Stomach (tissue), 4 donors: ENCODE results near the gene NMBR.

Source experiments
- EP300 ChIP-seq: sonication (generic); formaldehyde crosslinking; IDR thresholded peaks from one replicate; pipeline ENCODE4 v1.6.1; 2017; ENCODE audit warnings: antibody characterized with exemption
- POLR2A ChIP-seq, 4 donors: fragments of 450-650 bp; IDR thresholded peaks; one replicate each; pipeline ENCODE4 v1.6.1; 2016; ENCODE audit warnings: antibody characterized with exemption in 4 of 4, control low read depth in 2 of 4, mild to moderate bottlenecking in 1 of 4, moderate library complexity in 1 of 4
- POLR2AphosphoS5 ChIP-seq, 3 donors: sonication (generic); formaldehyde crosslinking; IDR thresholded peaks; one replicate each; pipeline ENCODE4 v1.6.1; 2016; ENCODE audit warnings: antibody characterized with exemption in 3 of 3
- TF ChIP-seq, protein P1 (sequence below), 7 experiments: fragments of 450-650 bp in 4 of 7; fragments of 200-600 bp in 3 of 7; sonication (generic) in 3 of 7; IDR thresholded peaks; one replicate each; pipeline ENCODE4 v1.5.1; 2016 to 2019; ENCODE audit warnings: antibody characterized with exemption in 7 of 7, control low read depth in 2 of 7, mild to moderate bottlenecking in 1 of 7

DNA sequence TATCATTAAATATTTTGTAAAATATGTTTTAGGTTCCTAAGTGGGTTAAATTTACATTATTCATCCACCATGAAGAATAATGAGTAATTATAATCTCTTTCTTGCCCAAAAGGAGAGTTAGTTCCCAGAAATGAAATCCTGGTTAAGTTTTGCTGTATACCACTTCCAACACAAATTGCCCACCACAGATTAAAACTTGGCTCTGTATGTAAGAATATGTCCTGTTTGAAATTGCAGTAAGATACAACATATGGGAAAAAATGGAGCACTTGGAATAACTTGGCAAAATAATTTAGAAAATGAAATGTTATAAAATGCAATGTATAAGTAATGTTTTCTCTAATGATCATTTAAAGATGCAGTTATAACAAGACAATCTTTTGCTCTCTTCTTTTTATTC lies 78.5 kb downstream of the NMBR start:
- TF ChIP-seq, protein P1, sequence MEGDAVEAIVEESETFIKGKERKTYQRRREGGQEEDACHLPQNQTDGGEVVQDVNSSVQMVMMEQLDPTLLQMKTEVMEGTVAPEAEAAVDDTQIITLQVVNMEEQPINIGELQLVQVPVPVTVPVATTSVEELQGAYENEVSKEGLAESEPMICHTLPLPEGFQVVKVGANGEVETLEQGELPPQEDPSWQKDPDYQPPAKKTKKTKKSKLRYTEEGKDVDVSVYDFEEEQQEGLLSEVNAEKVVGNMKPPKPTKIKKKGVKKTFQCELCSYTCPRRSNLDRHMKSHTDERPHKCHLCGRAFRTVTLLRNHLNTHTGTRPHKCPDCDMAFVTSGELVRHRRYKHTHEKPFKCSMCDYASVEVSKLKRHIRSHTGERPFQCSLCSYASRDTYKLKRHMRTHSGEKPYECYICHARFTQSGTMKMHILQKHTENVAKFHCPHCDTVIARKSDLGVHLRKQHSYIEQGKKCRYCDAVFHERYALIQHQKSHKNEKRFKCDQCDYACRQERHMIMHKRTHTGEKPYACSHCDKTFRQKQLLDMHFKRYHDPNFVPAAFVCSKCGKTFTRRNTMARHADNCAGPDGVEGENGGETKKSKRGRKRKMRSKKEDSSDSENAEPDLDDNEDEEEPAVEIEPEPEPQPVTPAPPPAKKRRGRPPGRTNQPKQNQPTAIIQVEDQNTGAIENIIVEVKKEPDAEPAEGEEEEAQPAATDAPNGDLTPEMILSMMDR (IDR thresholded peaks at IDR 0.05), result no peak
- no peak for TF ChIP-seq POLR2A (IDR thresholded peaks at IDR 0.05)
- no peak for TF ChIP-seq EP300
- no peak for TF ChIP-seq POLR2AphosphoS5 (IDR thresholded peaks at IDR 0.05)
